Stimulated activated CD4-positive, alpha-beta T cell treated with anti-CD3 and anti-CD28 coated beads, Interleukin-1b, Interleukin-23, amount 100 ng/mL, for 1 hour (primary cell): ENCODE results near the gene SLIT3.

ENCODE experiments used
- DNase-seq, 2 donors: peaks; one replicate each; pipeline ENCODE4 v3.0.0-alpha.2; 2020; ENCODE audit warnings: low read depth in 2 of 2

Gene SLIT3

DNA sequence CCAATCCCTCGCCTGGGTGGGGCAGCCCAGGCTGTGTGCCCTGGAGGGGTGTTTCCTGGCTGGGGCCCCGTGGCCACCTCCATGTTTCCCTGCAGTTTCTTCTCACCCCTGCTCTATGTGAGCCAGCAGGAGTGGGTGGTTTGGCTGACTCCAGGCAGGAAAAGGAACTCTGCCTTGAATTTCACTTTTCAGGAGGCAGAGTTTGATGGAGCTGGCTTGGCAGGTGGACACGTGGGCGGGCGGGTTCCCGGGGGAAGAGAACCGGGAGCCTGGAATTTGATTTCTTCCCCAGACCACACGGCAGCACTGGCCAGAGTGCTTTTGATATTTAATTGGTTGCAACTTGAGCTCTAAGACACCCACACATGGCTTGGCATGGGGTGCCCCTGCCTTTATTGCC is 601.9 kb downstream of the SLIT3 start:
- DNase-seq: no peak

- DNase-seq: no peak
These were observed 603.8 kb downstream of the SLIT3 start for GRCh38 chr5:168697034-168697720.

DNA sequence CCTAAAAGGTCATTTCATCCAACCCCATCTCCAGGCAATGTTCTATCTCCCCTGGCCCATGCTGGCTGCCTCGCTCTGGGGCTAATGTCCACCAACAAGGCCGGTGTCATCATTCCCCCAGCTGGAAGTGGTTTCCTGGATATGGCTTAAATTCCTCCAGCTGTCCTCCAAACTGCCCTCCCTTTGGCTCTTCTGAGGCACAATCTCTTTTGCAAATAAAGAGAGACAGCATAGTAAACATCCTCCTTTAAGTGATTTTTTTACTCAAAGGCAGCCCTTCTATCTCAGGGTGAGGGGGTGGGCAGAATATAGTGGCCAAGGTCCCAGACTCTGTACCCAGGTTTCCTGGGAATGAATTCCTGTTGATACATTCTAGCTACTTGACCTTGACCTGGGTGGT is 604.3 kb downstream of the SLIT3 start:
- DNase-seq: no peak

DNA sequence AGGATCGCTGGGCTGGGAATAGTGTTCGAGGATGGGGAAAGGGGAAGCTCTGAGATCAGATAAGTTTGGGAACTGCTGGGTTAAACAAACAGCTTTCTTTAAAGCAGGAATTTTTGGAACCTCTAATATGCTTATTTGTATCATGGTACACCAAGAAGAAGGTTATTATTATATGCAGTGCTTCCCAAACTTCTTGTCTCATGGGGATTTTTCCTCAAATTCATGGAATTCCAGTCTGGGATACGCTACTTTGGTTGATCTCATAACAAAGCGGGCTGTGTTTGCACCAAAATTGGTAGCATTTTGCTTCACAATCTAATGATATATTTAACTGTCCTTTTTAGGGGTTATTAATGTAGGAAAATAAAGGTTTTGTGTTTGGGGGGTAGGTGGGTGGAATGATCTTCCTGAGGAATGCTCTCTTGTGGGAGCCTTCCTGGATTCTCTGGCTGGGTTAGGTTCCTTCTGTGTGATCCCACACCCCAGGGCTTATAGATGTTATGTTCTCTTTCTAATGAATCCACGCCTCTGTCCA is 605.6 kb downstream of the SLIT3 start:
- no peak for DNase-seq

GRCh38 chr5:168694289-168694688 is 606.6 kb downstream of the SLIT3 start:
- DNase-seq: no peak

- DNase-seq: no peak
These were observed 607.1 kb downstream of the SLIT3 start for GRCh38 chr5:168693883-168694282.

DNA sequence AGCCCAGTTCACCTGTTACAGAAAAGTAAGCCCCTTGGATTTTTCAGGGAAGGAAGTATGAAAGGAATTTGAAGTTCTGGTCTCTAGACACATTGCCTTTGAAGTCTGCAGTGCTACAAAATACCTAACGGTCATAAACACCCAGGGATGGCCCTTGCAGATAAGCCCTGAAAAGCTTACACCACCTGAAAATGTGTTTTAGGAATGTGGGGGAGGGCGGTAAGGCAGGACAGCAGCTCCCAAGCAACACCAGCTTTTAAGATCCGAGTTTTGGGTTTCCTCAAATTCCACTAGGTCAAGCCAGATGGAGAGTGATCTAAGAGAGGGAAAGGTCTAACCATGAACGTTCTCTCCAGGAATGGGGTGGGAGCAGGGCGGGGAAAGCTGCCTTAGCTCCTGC is 607.6 kb downstream of the SLIT3 start:
- no peak for DNase-seq

DNA sequence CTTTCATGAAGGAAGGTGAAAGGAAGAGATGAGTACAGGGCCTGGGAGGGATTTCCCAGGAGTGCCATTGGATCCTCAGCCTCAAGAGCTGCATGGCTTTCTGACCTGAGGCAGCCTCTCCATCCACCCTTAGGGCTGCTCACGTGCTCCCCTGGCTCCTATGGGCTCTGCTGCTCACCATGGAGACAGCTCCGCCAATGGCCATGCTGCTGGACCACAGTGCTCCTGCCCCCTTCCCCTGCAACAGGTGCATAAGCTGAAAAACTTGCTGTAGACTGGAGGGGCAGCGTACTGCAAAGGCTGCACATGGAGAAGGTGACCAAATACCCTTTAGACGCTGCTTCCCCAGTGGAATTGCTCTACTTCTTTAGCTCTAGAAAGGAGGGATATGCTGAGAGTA is 609.0 kb downstream of the SLIT3 start:
- no peak for DNase-seq

- DNase-seq: no peak
These were observed 611.7 kb downstream of the SLIT3 start for GRCh38 chr5:168689260-168689659.

- DNase-seq: no peak
These were observed 614.1 kb downstream of the SLIT3 start for GRCh38 chr5:168686837-168687236.

- DNase-seq: no peak
These were observed 615.4 kb downstream of the SLIT3 start for GRCh38 chr5:168685566-168685965.

- no peak for DNase-seq
These were observed 617.0 kb downstream of the SLIT3 start for GRCh38 chr5:168683927-168684295.

- DNase-seq: no peak
These were observed 617.6 kb downstream of the SLIT3 start for GRCh38 chr5:168683247-168683926.

GRCh38 chr5:168681556-168682183 is 619.3 kb downstream of the SLIT3 start:
- DNase-seq: no peak

DNA sequence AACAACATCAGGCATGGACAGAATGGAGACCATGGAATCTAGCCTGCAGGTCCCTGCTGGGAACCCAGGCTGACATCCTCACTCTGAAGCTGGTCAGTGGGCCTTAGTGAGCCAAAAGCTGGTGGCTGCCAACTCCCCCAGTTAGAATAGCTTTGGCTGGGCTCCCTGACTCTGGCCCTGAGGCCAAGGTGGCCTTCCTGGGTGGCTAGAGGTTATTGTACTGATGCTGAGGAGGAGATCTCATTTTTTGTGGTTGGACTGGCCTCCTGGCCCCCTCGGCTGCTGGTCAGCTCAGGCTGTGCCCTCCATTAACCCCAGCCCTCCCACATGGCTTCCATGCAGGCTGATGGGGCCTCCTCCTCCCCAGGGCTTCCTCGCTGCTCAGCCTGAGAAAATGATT is 620.5 kb downstream of the SLIT3 start:
- no peak for DNase-seq

GRCh38 chr5:168679515-168679920 is 621.4 kb downstream of the SLIT3 start:
- DNase-seq: peak; percentile 7 to 26

GRCh38 chr5:168676501-168676900 is 624.4 kb downstream of the SLIT3 start:
- DNase-seq: no peak

DNA sequence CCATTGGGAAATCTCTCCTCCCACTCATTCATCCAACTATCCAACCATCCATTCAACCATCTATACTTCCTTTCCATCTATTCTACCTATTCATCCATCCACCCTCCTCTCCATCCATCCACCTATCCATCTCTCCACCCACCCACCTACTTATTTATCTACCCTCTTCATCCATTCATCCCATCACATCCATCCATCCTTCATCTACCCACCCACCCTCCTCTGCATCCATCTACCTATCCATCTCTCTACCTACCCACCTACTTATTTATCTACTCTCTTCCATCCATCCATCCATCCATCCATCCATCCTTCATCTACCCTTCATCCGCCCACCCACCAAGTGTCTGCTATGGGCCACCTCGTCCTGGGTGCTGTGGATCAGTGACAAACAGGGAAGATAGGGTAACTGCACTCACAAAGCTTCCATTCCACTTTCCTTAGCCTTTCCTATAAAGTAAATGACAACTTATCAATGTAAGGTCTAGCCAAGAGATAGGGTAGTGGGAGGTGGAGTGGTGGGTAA is 625.0 kb downstream of the SLIT3 start:
- no peak for DNase-seq

- no peak for DNase-seq
These were observed 626.0 kb downstream of the SLIT3 start for GRCh38 chr5:168674893-168675482.

- no peak for DNase-seq
These were observed 628.1 kb downstream of the SLIT3 start for GRCh38 chr5:168672888-168673287.

DNA sequence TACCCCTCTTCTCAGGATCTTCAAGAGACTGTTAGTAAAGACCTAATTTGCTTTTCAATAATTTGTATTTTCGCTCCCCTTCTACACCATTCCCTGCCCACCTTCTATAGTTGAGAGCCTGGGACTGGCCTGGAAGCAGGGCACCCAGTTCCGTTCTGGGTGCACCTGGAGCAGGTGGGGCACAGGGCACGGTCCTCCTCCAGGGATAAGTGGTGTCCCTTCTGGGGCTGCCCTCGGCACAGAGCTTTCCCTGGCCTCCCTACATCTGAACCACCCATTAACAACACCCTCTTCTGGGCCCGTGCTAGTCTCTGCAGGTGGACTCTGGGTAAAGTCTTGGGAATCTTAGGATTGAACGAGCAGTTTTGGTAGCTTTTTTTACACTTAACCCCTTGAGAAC is 628.9 kb downstream of the SLIT3 start:
- no peak for DNase-seq

DNA sequence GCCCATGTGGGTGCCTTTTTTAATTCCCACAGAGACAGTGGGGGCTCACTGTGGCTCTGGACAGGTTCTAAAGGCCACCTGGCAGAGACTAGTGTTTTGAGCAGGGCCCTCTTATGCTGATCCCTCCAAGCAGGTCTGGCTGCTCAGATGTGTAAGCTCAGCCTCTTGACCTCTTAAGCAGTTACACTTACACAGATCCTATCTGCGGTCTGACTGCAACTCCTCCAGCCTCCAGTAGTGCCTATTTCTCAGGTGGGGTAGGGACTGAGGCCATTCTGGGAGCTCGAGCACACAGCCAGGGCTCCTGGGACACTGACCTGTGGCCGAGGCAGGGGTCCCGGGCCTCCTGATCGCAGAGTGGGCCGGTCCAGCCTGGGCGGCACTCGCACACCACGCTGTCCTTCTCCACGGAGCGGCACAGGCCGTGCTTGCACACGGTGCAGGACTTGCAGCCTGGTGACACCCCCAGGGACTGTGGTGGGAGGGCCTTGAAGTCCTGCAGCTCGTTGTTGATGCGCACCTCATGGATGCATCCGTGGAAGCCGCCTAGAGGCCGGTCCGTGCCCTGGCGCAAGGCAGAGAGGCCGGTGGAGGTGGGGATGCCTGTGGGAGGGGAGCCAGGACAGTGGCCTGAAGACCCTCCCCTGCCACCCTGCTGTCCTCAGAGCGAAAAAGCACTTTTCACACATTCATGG is 629.9 kb downstream of the SLIT3 start:
- DNase-seq: no peak
